HCT116 (cell line): ENCODE measurements around the gene SSR2. TPM values are rescaled to one million over a fixed set of nuclear protein-coding genes. Genes with fewer than 3 reads are reported as not detected.

Source experiments
- ATAC-seq: fragments of 200-7000 bp; cut with Tn5 transposase; 2 replicates; pipeline ENCODE4 v1.9.1; 2020; ENCODE audit warnings: mild to moderate bottlenecking, moderate library complexity
- BruUV-seq: library from RNA; stranded (reverse); fragments of 400-500 nt; replicated peaks from 2 replicates; lab custom pipeline; 2021; lab: Mats Ljungman, UMichigan
- CTCF ChIA-PET: fragments of 300-600 bp; sonication (Branson Sonifier 250); formaldehyde crosslinking; loops from one replicate; lab custom pipeline; 2021; ENCODE audit warnings: antibody characterized with exemption; lab: Charles Lee
- POLR2A ChIA-PET: fragments of 300-600, 350-600 bp; sonication (Branson Sonifier 250); formaldehyde crosslinking; loops from one replicate; lab custom pipeline; 2021; ENCODE audit warnings: antibody characterized with exemption; lab: Charles Lee
- RAD21 ChIA-PET, 2 experiments: fragments of 300-600 bp; sonication (Branson Sonifier 250); formaldehyde crosslinking; loops; one replicate each; lab custom pipeline; 2023; ENCODE audit warnings: low total read pairs in 2 of 2; ENCODE audit not compliant: uncharacterized antibody in 2 of 2, unreplicated experiment in 2 of 2, low non-redundant PET in 1 of 2; lab: Charles Lee
- DNase-seq: peaks from one replicate; pipeline ENCODE4 v3.0.0-alpha.2; 2010; ENCODE audit warnings: low read depth, low spot score
- H2AFZ ChIP-seq: fragments of 200-600 bp; shearing (Covaris generic), sonication (generic); 2 replicates; pipeline ENCODE4 v1.6.1; 2017; ENCODE audit warnings: low read depth, mixed run types, mixed read lengths, antibody characterized with exemption, low read length; ENCODE audit not compliant: poor library complexity, severe bottlenecking
- H3K27ac ChIP-seq: 2 replicates; pipeline ENCODE4 v1.5.1; 2012; ENCODE audit warnings: low read depth, low read length
- H3K27me3 ChIP-seq: fragments of 200-600 bp; sonication (generic); 2 replicates; pipeline ENCODE4 v1.6.1; 2016; ENCODE audit warnings: mixed run types, low read length, mixed read lengths; ENCODE audit not compliant: insufficient read depth
- H3K36me3 ChIP-seq, 2 experiments: fragments of 200-500 bp in 1 of 2; fragments of 200-600 bp in 1 of 2; sonication (Bioruptor generic) in 1 of 2; sonication (generic) in 1 of 2; 2 replicates each; pipeline versions ENCODE4 v1.5.1 to v1.6.1; 2014 to 2016; ENCODE audit warnings: low read length in 2 of 2, inconsistent platforms in 1 of 2, mixed read lengths in 1 of 2, mixed run types in 1 of 2; ENCODE audit not compliant: insufficient read depth in 2 of 2, control insufficient read depth in 1 of 2
- H3K4me1 ChIP-seq, 2 experiments: fragments of 200-600 bp in 1 of 2; sonication (generic) in 1 of 2; 2 replicates each; pipeline versions ENCODE4 v1.5.1 to v1.6.1; 2012 to 2017; ENCODE audit warnings: low read length in 2 of 2, inconsistent platforms in 1 of 2, mild to moderate bottlenecking in 1 of 2, mixed read lengths in 1 of 2, mixed run types in 1 of 2, moderate library complexity in 1 of 2; ENCODE audit not compliant: insufficient read depth in 2 of 2, control insufficient read depth in 1 of 2
- H3K4me2 ChIP-seq: fragments of 200-600 bp; sonication (generic); 2 replicates; pipeline ENCODE4 v1.6.1; 2017; ENCODE audit warnings: mixed run types, low read length, mixed read lengths
- H3K4me3 ChIP-seq, 2 experiments: fragments of 200-600 bp in 1 of 2; sonication (generic) in 1 of 2; replicated peaks in 1 of 2; 2 replicates each; pipeline ENCODE4 v1.5.1; 2011 to 2016; ENCODE audit warnings: low read length in 2 of 2, control low read depth in 1 of 2, low read depth in 1 of 2, mild to moderate bottlenecking in 1 of 2, mixed read lengths in 1 of 2, mixed run types in 1 of 2
- H3K79me2 ChIP-seq: fragments of 200-600 bp; sonication (generic); 2 replicates; pipeline ENCODE4 v1.6.1; 2017; ENCODE audit warnings: mild to moderate bottlenecking, mixed run types, low read length, moderate library complexity, mixed read lengths; ENCODE audit not compliant: insufficient read depth
- H3K9ac ChIP-seq: fragments of 200-600 bp; sonication (generic); 2 replicates; pipeline ENCODE4 v1.6.1; 2016; ENCODE audit warnings: low read length, mixed read lengths
- H3K9me2 ChIP-seq: fragments of 200-600 bp; sonication (generic), shearing (Covaris generic); 2 replicates; pipeline ENCODE4 v1.6.1; 2017; ENCODE audit warnings: mixed run types, mild to moderate bottlenecking, moderate library complexity; ENCODE audit not compliant: insufficient read depth
- H3K9me3 ChIP-seq, 2 experiments: fragments of 200-500 bp in 1 of 2; fragments of 200-600 bp in 1 of 2; sonication (Bioruptor generic) in 1 of 2; sonication (generic) in 1 of 2; 2 replicates each; pipeline ENCODE4 v1.6.1; 2014 to 2017; ENCODE audit warnings: low read length in 2 of 2, mixed read lengths in 2 of 2, inconsistent platforms in 1 of 2, low read depth in 1 of 2, mild to moderate bottlenecking in 1 of 2, mixed run types in 1 of 2, moderate library complexity in 1 of 2; ENCODE audit not compliant: control insufficient read depth in 1 of 2, insufficient read depth in 1 of 2
- H4K20me1 ChIP-seq: fragments of 200-600 bp; sonication (generic), shearing (Covaris generic); 2 replicates; pipeline ENCODE4 v1.6.1; 2017; ENCODE audit warnings: mixed run types, mild to moderate bottlenecking, moderate library complexity; ENCODE audit not compliant: insufficient read depth
- CBX3 ChIP-seq: IDR thresholded peaks from 2 replicates; pipeline ENCODE4 v1.6.1; 2012; ENCODE audit warnings: low read depth
- CEBPB ChIP-seq: IDR thresholded peaks from 2 replicates; pipeline ENCODE4 v1.6.1; 2012; ENCODE audit warnings: low read depth
- CTCF ChIP-seq, 3 experiments: fragments of 200-600 bp in 1 of 3; sonication (generic) in 1 of 3; IDR thresholded peaks in 2 of 3; conservative IDR thresholded peaks in 1 of 3; 2 replicates each; pipeline ENCODE4 v1.5.1; 2012 to 2017; ENCODE audit warnings: low read depth in 2 of 3, low read length in 2 of 3, antibody characterized with exemption in 1 of 3, borderline replicate concordance in 1 of 3, control low read depth in 1 of 3, mild to moderate bottlenecking in 1 of 3, mixed read lengths in 1 of 3, mixed run types in 1 of 3, moderate library complexity in 1 of 3; ENCODE audit not compliant: insufficient read depth in 1 of 3
- ELF1 ChIP-seq: IDR thresholded peaks from 2 replicates; pipeline ENCODE4 v1.6.1; 2012; ENCODE audit warnings: low read depth, borderline replicate concordance
- JUND ChIP-seq: IDR thresholded peaks from 2 replicates; pipeline ENCODE4 v1.6.1; 2012
- MAX ChIP-seq: IDR thresholded peaks from 2 replicates; pipeline ENCODE4 v1.6.1; 2012
- POLR2A ChIP-seq: IDR thresholded peaks from 2 replicates; pipeline ENCODE4 v1.7.0; 2011; ENCODE audit warnings: borderline replicate concordance; ENCODE audit not compliant: insufficient read depth, insufficient read length; ENCODE audit errors: extremely low read depth
- POLR2AphosphoS5 ChIP-seq: IDR thresholded peaks from 2 replicates; pipeline ENCODE4 v1.6.1; 2011; ENCODE audit warnings: mild to moderate bottlenecking, low read depth, low read length, moderate library complexity
- RAD21 ChIP-seq: IDR thresholded peaks from 2 replicates; pipeline ENCODE4 v1.6.1; 2012; ENCODE audit warnings: low read depth, mild to moderate bottlenecking
- REST ChIP-seq: IDR thresholded peaks from 2 replicates; pipeline ENCODE4 v1.6.1; 2012; ENCODE audit warnings: low read depth
- SP1 ChIP-seq: IDR thresholded peaks from 2 replicates; pipeline ENCODE4 v1.6.1; 2012; ENCODE audit warnings: low read depth
- YY1 ChIP-seq: IDR thresholded peaks from 2 replicates; pipeline ENCODE4 v1.6.1; 2011; ENCODE audit warnings: low read length, low read depth, moderate library complexity, mild to moderate bottlenecking; ENCODE audit not compliant: insufficient replicate concordance; ENCODE audit errors: extremely low read depth
- intact Hi-C: fragments of 100-400 bp; cut with micrococcal nuclease; formaldehyde crosslinking; loops from 2 replicates; pipeline ENCODE4 v1.10.0; 2022
- total RNA-seq: library from RNA; stranded (reverse); gene quantifications from one replicate; pipeline ENCODE4 v1.2.1, GENCODE V29; 2021; ENCODE audit not compliant: unreplicated experiment
- TF ChIP-seq, protein P1 (sequence below): IDR thresholded peaks from 2 replicates; pipeline ENCODE4 v1.6.1; 2011; ENCODE audit warnings: mild to moderate bottlenecking, low read length, moderate library complexity; ENCODE audit not compliant: insufficient replicate concordance; ENCODE audit errors: extremely low read depth

The SSR2 gene
- total RNA-seq, 1 experiment from 2014 or later = 153 TPM

- POLR2A ChIA-PET = no interaction called here
- intact Hi-C loops = loop anchor here (10.0 kb wide), 1 partner anchor 60 kb away; no protein-coding TSS in a partner anchor
- Histone ChIP-seq H3K4me2 (no peak overlapping the region), H3K79me2 (peaks cover 63% of the 10 kb centered on the region), H3K4me3 (no peak overlapping the region), H3K9ac (no peak overlapping the region), H2AFZ (no peak overlapping the region)
- no peak for ATAC-seq
- CTCF ChIA-PET = no interaction called here
- no peak for TF ChIP-seq REST
- TF ChIP-seq POLR2A = no peak
- TF ChIP-seq, protein P1, sequence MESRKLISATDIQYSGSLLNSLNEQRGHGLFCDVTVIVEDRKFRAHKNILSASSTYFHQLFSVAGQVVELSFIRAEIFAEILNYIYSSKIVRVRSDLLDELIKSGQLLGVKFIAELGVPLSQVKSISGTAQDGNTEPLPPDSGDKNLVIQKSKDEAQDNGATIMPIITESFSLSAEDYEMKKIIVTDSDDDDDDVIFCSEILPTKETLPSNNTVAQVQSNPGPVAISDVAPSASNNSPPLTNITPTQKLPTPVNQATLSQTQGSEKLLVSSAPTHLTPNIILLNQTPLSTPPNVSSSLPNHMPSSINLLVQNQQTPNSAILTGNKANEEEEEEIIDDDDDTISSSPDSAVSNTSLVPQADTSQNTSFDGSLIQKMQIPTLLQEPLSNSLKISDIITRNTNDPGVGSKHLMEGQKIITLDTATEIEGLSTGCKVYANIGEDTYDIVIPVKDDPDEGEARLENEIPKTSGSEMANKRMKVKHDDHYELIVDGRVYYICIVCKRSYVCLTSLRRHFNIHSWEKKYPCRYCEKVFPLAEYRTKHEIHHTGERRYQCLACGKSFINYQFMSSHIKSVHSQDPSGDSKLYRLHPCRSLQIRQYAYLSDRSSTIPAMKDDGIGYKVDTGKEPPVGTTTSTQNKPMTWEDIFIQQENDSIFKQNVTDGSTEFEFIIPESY = no peak
- TF ChIP-seq MAX = no peak
- no peak for TF ChIP-seq CTCF (IDR thresholded peaks at IDR 0.05 in 2 of 3, conservative IDR thresholded peaks at IDR 0.05 in 1 of 3; ENCODE audit: borderline replicate concordance in 1 of 3, insufficient read depth in 1 of 3, low read depth in 2 of 3, low read length in 2 of 3)
- no peak for TF ChIP-seq JUND
- TF ChIP-seq RAD21 = no peak
- no peak for TF ChIP-seq POLR2AphosphoS5
- no peak for TF ChIP-seq CEBPB
- no peak for TF ChIP-seq CBX3
- TF ChIP-seq YY1 = no peak
- no peak for TF ChIP-seq SP1
- no peak for TF ChIP-seq ELF1
- TF ChIP-seq, all 23 proteins: peak for 0
- RAD21 ChIA-PET = no interaction called here
- H3K9me2 ChIP-seq = no peaks in the 10 kb centered on the region
- peaks cover 11 to 21% of the 10 kb centered on the region in 2 experiments for H3K36me3 ChIP-seq
- H4K20me1 ChIP-seq = no peaks in the 10 kb centered on the region
- DNase-seq = no peak
- H3K4me1 ChIP-seq = peaks cover 0 to 12% of the 10 kb centered on the region in 2 experiments; a peak in 1 of 4 replicates
- no peaks in the 10 kb centered on the region for H3K9me3 ChIP-seq
- H3K27ac ChIP-seq = no peak overlapping the region
- no TSS peak for BruUV-seq
- H3K27me3 ChIP-seq = no peaks in the 10 kb centered on the region
Measured at GRCh38 chr1:156064615-156065014, 43.9 kb upstream of the SSR2 start.
